Lower leg skin (tissue), 4 donors: ENCODE data around the gene AHRR. TPM values are rescaled to one million over a fixed set of nuclear protein-coding genes. Genes with fewer than 3 reads are reported as not detected.
"Not testable (repeated sequence)": the region's sequence is repeated elsewhere in the genome, so short reads cannot be mapped to it uniquely, and the experiment has no call there.

Experiments used
- DNase-seq, 2 donors: peaks; one replicate each; pipeline ENCODE4 v3.0.0-alpha.2; 2019; ENCODE audit warnings: low spot score in 2 of 2
- H3K4me3 ChIP-seq: fragments of 200-600 bp; sonication (generic); 2 replicates; pipeline ENCODE4 v1.5.1; 2017; ENCODE audit warnings: mild to moderate bottlenecking, low read depth; ENCODE audit not compliant: poor library complexity, severe bottlenecking
- POLR2A ChIP-seq, 2 donors: fragments of 450-650 bp; IDR thresholded peaks; one replicate each; pipeline ENCODE4 v1.6.1; 2016 to 2017; ENCODE audit warnings: antibody characterized with exemption in 2 of 2, mild to moderate bottlenecking in 1 of 2, moderate library complexity in 1 of 2
- WGBS, 2 donors: methylation state at CpG; one replicate each; pipeline ENCODE4 v1.1.5; 2018; 5-methylcytosine and 5-hydroxymethylcytosine counted together
- intact Hi-C: fragments of 100-400 bp; cut with DNase I; formaldehyde crosslinking; loops from one replicate; pipeline ENCODE4 v1.15.0; 2023; ENCODE audit warnings: low total_unique reads
- total RNA-seq, 4 donors: library from RNA; depleted of rRNA; stranded (reverse); fragments of >200 nt; gene quantifications; one replicate each; pipeline ENCODE4 v1.1.0, GENCODE V29; 2016
- TF ChIP-seq, protein P1 (sequence below), 3 donors: fragments of 450-650 bp; IDR thresholded peaks; one replicate each; pipeline ENCODE4 v1.5.1; 2016; ENCODE audit warnings: antibody characterized with exemption in 3 of 3, mild to moderate bottlenecking in 3 of 3, moderate library complexity in 2 of 3

Gene AHRR
- total RNA-seq, 4 donors from 2014 or later, result 3.6 to 19.6 (median 6.0) TPM

DNA sequence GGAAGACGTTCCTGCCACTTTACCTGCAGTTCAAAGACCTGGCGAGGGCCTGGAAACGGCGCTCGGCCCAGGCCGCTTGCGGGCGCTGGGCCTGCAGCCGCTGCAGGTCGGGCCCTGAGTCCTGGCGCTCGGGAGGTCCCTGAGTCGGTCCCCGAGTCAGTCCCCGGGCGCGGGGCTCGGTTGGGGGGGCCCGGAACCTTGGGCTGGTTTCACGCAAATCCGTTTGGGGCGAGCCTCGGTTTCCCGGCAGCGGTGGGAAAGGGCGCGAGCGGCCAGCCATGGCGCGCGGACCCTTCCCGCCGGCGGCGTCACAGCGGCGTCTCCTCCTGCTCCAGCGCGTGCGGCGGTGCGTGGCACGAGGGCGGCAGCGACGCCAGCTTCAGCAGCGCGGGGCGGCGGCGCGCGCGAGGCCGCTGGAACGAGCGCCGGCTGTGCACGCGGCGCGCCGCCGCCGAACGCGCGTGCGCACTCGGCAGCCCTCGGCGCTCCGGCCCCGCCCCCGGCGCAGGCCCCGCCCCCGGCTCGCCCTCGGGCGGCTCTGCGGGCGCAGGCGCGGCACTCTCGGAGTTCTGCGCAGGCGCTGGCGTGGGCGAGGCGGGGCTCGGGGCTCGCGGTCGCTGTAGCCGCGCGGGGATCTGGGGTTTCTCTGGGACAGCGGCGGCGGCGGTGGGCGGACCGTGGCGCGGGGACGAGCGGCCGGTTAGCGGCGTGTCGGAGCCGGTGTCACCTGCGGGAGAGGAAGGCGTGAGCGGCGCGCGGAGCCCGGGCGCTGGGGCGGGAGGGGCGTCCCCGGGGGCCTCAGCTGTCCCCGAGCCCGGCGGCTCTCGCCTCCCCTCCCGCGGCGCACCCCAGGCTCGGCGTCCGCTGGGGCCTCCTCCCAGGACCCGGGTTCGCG lies 151.4 kb downstream of the AHRR start:
- no peak for TF ChIP-seq POLR2A (IDR thresholded peaks at IDR 0.05)
- TF ChIP-seq, protein P1, sequence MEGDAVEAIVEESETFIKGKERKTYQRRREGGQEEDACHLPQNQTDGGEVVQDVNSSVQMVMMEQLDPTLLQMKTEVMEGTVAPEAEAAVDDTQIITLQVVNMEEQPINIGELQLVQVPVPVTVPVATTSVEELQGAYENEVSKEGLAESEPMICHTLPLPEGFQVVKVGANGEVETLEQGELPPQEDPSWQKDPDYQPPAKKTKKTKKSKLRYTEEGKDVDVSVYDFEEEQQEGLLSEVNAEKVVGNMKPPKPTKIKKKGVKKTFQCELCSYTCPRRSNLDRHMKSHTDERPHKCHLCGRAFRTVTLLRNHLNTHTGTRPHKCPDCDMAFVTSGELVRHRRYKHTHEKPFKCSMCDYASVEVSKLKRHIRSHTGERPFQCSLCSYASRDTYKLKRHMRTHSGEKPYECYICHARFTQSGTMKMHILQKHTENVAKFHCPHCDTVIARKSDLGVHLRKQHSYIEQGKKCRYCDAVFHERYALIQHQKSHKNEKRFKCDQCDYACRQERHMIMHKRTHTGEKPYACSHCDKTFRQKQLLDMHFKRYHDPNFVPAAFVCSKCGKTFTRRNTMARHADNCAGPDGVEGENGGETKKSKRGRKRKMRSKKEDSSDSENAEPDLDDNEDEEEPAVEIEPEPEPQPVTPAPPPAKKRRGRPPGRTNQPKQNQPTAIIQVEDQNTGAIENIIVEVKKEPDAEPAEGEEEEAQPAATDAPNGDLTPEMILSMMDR (IDR thresholded peaks at IDR 0.05), result no peak
- WGBS, 2 donors, result 1% methylated on average over 15 to 68 of the region's 137 CpGs
- peak overlapping the region; percentile 69 for H3K4me3 ChIP-seq
- DNase-seq, result peak; percentile 73 to 96
- intact Hi-C loops, result no loop called here

DNA sequence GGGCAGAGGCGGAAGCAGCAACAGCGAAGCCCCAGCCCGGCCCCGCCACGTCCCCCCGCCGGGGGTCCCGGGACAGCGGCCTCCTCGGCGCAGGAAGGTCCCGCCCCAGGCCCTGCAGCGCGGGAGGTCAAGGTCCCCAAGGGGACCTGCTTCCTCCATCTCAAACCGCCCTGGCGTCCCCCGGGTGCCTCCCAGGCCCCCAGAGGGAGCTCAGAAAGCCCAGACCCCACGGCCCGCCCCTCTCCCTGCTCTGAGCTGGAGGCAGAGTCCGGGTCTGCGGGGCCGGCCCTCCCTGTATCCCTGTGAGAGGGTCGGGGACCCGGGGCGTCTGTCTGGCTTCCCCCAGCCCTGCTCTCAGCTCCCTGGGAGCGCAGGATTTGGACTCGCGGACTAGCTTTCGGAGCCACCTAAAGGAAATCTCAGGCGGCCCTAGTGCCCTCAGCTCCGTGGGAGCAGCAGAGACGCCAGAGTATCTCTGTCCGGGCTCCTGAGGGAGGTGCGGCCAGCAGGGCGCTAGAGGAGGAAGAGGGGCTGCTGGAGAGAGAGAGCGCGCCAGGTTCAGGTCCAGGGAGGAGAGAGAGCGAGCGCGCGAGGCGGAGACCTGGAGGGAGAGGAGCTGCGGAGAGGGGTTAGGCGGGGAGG lies 152.2 kb downstream of the AHRR start:
- DNase-seq, result peak in 1 of 2 donors; percentile 87
- H3K4me3 ChIP-seq, result peak overlapping the region; percentile 61
- TF ChIP-seq, protein P1 (IDR thresholded peaks at IDR 0.05), result no peak
- TF ChIP-seq POLR2A (IDR thresholded peaks at IDR 0.05), result no peak
- intact Hi-C loops, result no loop called here
- 0 to 1% methylated on average over 15 to 29 of the region's 44 CpGs for WGBS, 2 donors

DNA sequence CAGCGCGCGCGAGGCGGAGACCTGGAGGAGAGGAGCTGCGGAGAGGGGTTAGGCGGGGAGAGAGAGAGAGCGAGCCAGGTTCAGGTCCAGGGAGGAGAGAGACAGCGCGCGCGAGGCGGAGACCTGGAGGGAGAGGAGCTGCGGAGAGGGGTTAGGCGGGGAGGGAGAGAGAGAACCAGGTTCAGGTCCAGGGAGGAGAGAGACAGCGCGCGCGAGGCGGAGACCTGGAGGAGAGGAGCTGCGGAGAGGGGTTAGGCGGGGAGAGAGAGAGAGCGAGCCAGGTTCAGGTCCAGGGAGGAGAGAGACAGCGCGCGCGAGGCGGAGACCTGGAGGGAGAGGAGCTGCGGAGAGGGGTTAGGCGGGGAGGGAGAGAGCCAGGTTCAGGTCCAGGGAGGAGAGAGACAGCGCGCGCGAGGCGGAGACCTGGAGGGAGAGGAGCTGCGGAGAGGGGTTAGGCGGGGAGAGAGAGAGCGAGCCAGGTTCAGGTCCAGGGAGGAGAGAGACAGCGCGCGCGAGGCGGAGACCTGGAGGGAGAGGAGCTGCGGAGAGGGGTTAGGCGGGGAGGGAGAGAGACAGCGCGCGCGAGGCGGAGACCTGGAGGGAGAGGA lies 152.8 kb downstream of the AHRR start:
- intact Hi-C loops, result not testable (repeated sequence)
- peak overlapping the region; percentile 61 for H3K4me3 ChIP-seq
- 1 to 2% methylated on average over 11 to 49 of the region's 50 CpGs for WGBS, 2 donors
- peak in 1 of 2 donors; percentile 80 for DNase-seq

DNA sequence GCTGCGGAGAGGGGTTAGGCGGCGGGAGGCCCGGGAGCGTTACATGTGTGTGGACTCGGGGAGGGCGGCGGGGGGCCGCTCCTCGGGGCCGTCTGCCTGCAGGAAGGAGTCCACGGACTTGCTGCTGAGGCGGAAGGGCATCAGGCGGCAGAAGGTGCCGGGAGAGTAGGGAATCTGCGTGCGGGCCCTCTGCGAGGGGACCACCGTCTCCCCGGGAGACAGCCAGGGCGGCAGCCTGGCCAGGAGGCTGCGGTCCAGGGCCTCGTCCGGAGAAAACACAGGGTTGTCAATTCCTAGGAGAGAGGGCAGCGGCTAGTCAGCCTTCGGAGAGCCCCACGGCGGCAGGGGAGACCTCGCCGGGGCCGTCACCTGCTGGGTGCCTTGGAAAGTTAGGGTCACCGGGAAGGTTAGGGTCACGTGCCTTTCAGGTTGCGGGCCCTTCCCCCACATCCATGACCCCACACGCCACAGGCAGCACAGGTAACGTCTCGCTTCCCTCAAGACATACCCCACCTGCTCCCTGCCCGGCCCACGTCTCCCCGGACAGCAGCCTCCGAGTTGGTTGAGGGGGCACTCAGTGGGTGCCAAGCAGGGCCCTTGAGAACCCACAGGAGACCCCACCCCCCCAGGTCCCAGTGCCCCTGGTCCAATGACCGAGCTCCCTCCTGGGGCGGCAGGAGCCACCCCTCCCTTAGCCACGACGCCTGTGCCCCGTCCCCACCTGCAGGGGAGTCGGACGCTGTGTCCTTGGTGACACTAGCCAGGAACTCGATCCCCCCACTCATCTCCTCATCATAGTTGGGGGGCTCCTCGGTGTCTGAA lies 153.5 kb downstream of the AHRR start:
- peak in 1 of 2 donors; percentile 85 for DNase-seq
- 14 to 16% methylated on average over 32 to 40 of the region's 50 CpGs for WGBS, 2 donors
- TF ChIP-seq, protein P1 (IDR thresholded peaks at IDR 0.05), result no peak
- TF ChIP-seq POLR2A (IDR thresholded peaks at IDR 0.05), result no peak
- intact Hi-C loops, result no loop called here
- no peak overlapping the region for H3K4me3 ChIP-seq

DNA sequence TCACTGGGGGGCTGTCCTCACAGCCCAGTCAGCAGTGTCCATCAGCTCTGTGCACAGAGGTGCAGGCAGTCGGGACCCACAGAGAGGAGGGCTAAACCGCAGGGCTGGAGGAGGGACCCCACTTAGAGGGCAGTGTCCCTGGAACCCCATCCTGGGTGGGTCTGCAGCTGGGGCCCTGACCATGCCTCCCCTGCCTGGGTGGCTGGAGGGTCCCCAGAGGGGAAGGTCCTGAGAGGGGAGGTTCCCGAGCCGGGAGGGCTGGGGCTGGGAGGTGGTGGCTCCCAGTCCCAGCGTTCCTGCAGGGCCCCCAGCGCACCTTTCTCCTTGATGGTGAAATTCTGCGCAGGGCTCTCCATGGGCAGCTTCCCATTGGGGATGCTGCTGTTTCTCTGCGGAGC lies 154.2 kb downstream of the AHRR start:
- WGBS, 2 donors, result 48 to 68% methylated on average over 2 to 8 of the region's 8 CpGs
- peak in 1 of 2 donors; percentile 80 for DNase-seq
- no peak overlapping the region for H3K4me3 ChIP-seq
- intact Hi-C loops, result no loop called here
- TF ChIP-seq, protein P1 (IDR thresholded peaks at IDR 0.05), result no peak
- no peak for TF ChIP-seq POLR2A (IDR thresholded peaks at IDR 0.05)
